NCI-H226 (cell line): ENCODE data around the gene SF3A1.
A peak's percentile ranks its signal among the peaks of the same experiment; 100 is the strongest.
"Not testable (repeated sequence)": the region's sequence is repeated elsewhere in the genome, so short reads cannot be mapped to it uniquely, and the experiment has no call there.

Experiments used
- DNase-seq: peaks from one replicate; pipeline ENCODE4 v3.0.0-alpha.2; 2015

The SF3A1 gene, protein sequence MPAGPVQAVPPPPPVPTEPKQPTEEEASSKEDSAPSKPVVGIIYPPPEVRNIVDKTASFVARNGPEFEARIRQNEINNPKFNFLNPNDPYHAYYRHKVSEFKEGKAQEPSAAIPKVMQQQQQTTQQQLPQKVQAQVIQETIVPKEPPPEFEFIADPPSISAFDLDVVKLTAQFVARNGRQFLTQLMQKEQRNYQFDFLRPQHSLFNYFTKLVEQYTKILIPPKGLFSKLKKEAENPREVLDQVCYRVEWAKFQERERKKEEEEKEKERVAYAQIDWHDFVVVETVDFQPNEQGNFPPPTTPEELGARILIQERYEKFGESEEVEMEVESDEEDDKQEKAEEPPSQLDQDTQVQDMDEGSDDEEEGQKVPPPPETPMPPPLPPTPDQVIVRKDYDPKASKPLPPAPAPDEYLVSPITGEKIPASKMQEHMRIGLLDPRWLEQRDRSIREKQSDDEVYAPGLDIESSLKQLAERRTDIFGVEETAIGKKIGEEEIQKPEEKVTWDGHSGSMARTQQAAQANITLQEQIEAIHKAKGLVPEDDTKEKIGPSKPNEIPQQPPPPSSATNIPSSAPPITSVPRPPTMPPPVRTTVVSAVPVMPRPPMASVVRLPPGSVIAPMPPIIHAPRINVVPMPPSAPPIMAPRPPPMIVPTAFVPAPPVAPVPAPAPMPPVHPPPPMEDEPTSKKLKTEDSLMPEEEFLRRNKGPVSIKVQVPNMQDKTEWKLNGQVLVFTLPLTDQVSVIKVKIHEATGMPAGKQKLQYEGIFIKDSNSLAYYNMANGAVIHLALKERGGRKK

DNA sequence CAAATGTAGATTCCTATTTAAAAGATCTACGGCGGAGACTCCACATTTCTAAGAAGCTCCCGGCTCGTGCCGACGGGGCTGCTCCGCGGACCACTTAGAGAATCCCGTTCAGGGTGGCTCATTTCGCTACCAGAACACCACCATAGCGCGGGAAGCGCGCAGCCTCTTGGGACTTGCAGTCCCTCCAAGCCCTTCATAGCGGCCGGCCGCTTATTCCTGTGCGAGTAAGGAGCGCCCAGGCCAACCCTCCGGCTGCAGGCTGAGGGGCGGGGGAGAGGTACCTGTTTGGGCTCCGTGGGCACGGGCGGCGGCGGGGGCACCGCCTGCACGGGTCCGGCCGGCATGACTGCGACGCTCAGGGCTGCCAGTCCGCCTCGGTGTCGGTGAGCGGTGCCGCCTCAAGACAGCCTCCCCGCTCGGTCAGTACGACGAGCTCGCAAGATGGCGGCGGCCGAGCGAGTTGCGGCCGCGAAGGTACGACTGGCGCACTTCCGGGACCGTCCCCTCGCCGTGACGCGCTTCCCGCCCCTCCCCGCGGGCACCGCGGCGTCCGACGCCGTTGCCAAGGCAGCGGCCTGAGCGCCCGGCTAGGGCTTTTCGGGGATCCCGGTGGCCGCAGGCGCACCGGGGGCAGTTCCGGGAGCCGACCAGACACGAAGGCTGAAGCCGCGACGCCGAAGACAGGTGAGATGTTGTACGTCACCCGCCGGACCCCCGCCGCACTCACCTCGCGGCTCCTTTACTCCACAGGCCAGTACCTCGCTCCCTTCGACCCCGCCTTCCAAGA is at the start of gene SF3A1, which contains the start of gene CCDC157:
Gene SF3A1 (minus strand): TSS at position 446 of the 787 bp plus-strand sequence. CDS start 102 bp downstream, at position 344.
Gene CCDC157 (plus strand): TSS at position 559 of the 787 bp plus-strand sequence. CDS start 8,994 bp downstream, outside the sequence.
- peak; percentile 73 for DNase-seq

- no peak for DNase-seq
Measured at GRCh38 chr22:30406400-30406799, 49.7 kb upstream of the SF3A1 start.

DNA sequence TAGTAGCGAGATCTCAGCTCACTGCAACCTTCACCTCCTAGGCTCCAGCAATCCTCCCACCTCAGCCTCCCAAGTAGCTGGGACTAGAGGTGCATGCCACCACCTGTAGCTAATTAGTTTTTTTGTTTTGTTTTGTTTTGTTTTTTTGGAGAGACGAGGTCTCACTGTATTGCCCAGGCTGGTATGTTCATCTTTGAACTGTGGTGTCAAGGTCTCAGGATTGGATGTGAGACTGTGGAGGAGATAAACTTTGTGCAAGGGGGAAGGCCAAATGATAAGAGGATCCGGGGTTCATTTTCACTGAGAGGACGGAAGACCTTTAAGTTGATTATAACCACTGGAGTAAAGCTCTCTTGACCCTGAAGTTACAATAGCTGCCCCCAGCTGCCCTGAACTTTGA is 49.0 kb upstream of the SF3A1 start:
- DNase-seq = no peak

DNA sequence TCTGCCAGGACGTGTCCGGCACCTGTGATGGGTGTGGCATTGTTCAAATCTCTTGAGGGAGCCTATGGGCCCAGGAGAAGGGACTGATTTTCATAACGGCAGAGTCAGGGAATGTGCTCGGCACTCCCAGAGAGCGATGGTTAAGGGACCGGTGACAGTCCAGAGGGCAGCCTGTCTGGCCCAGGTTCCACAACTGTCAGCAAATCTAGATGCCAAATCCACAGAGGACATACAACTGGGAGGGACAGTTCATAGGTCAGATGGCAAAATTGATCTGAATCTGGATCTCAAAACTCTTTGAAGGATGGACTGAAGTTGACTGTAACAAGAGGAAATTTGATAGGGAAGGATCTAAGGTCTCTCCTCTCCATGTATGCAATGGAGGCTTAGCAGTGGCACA is 47.6 kb upstream of the SF3A1 start:
- no peak for DNase-seq

GRCh38 chr22:30402766-30403104 is 46.0 kb upstream of the SF3A1 start:
- DNase-seq = not testable (repeated sequence)

GRCh38 chr22:30402028-30402765 is 45.5 kb upstream of the SF3A1 start:
- no peak for DNase-seq

DNA sequence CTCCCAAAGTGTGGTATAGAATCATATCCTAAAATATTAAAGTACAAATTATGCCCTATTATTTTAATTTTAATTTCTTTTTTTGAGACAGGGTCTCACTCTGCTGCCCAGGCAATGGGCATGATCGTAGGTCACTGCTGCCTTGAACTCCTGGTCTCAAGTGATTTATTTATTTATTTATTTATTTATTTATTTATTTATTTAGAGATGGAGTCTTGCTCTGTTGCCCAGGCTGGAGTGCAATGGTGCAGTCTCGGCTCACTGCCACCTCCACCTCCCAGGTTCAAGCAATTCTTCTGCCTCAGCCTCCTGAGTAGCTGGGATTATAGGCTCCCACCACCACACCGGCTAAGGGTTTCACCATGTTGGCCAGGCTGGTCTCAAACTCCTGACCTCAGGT is 44.3 kb upstream of the SF3A1 start:
- not testable (repeated sequence) for DNase-seq

GRCh38 chr22:30400159-30400558 is 43.5 kb upstream of the SF3A1 start:
- DNase-seq = no peak

GRCh38 chr22:30399718-30400117 is 43.0 kb upstream of the SF3A1 start:
- no peak for DNase-seq

GRCh38 chr22:30398685-30399680 is 42.3 kb upstream of the SF3A1 start:
- DNase-seq = peak; percentile 31

DNA sequence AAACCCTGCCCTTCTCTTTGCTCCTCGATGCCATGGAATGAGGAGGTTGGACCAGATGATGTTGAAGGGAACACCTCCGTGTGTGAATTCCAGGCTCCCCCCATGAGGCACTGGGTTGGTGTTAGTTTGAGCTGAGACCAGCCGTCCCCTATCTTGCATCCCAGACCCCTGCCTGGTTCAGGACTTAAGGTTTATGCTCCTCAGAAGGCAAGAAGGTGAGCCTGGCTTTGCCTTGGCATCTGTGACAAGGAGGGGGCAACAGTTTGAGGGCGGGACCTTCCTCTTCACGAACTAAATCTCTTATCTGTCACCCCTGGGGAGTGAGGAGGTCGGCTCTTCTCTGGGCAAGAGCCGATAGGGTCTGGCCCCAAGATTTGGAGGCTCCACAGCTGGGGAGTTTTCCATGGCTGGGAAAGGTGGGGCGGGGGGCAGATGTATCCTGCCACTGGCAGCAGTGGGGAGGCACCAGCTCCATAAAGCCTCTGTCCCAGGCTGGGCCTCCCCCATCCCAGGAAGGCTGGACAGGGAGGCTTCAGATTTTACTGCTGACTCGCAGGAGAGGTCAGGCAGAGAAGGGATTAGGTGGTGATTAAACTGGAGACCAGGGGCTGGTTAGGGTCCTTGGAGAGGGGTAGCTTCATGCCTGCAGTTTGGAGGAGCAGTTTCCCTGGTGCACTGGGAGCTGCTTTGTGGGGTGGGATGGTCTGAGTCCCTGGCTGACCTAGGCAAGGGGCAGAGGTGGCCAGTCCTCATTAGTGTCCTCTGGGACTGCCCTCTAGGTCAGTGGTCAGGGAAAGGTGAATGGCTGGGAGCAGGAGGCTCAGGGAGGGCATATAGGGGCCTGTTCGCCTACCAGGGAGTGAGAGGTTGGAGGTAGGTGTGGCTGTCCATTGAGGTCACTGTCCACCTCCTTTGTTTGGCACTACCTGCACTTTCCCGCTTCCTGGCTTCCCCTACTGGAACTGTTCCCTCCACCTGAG is 41.3 kb upstream of the SF3A1 start:
- no peak for DNase-seq

DNA sequence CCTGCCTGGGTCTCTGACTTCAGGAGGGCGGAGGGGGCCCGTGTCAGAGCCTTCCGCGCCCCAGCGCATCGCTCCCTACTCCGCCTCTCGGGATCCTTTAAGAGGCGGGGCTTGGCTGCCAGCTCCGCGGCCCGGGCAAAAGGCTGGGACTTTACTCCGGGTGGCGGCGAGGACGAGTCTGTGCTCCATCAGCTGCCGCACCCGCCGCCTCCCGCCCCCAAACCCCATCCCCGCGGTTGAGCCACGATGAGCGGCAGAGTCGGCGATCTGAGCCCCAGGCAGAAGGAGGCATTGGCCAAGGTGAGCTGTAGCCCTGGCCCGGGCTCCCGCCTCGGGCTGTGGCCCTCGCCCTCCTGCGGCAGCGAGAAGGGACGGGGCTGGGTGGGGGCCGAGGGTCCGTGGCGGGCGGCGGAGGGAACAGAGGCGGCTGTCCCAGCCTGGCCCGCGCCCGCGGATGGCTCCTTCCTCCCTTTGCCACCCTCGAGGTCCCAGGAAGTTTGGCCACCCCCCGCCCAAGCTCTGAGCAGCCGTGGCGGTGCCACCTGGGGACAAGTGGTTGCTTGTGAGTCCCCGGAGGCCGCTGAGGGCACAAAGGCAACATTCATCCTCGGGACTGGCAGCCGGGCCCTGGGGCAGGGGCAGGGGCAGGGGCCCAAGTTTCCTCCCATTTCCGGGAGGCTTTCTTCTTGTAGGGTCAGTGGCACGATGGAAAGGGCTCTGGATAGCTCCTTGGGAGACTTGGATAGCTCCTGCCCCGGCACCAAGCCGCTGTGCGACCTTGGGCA is 40.4 kb upstream of the SF3A1 start, which contains the start of gene SEC14L2:
Gene SEC14L2 (plus strand): TSS at position 148 of the 785 bp plus-strand sequence. CDS start 99 bp downstream, at position 247.
- no peak for DNase-seq

GRCh38 chr22:30393885-30394284 is 37.2 kb upstream of the SF3A1 start:
- DNase-seq = no peak

DNA sequence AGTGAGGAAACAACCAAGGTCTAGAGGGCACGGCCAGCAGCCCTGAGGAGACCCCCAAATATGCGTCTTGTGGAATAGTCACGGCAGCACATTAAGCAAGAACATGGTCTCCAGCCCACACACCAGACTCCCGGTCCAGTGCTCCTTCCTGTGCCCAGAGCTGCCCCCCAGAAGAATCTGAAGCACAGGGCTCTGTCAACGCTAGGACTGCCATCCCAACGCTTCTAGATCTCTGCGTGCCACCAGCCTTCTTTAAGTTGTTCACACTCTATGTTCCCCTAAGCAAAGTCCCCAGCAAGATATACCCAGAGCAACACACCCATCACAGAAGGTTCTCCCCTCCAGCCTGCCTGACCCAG is 36.6 kb upstream of the SF3A1 start:
- DNase-seq = no peak

- DNase-seq = no peak
Measured at GRCh38 chr22:30392661-30393321, 36.1 kb upstream of the SF3A1 start.

DNA sequence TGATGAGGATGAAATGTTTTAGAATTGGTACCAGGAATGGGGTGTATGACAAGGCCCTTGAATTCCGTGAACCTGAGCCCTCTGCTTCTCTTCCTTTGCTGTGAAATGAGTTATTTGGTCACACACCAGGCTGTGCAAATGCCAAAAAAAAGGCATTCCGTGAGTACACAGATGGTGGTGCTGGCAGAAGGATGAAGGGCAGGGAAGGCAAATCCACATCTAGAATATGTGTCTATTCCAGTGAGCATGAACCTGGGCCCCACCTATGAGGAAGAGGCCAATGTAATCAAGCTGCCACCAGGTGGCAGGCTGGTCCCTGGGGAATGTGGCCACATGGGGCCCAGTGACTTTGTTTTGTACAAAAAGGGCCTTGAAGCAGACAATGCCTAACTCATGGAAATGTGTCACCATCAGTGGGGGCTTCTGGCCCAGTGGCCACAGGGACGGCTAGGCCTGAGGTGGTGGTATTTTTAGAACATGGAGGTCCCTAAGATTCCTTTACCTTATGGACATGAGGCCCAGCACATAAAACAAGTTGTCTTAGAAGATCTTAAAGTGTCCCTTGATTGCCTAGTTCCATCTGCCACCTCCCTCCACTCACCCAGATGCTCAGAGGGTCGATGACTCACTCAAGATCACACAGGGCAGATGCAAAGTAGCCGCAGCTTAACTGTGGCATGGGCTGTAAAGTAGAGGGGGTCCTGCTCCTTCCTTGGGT is 34.4 kb upstream of the SF3A1 start:
- DNase-seq = peak; percentile 9

DNA sequence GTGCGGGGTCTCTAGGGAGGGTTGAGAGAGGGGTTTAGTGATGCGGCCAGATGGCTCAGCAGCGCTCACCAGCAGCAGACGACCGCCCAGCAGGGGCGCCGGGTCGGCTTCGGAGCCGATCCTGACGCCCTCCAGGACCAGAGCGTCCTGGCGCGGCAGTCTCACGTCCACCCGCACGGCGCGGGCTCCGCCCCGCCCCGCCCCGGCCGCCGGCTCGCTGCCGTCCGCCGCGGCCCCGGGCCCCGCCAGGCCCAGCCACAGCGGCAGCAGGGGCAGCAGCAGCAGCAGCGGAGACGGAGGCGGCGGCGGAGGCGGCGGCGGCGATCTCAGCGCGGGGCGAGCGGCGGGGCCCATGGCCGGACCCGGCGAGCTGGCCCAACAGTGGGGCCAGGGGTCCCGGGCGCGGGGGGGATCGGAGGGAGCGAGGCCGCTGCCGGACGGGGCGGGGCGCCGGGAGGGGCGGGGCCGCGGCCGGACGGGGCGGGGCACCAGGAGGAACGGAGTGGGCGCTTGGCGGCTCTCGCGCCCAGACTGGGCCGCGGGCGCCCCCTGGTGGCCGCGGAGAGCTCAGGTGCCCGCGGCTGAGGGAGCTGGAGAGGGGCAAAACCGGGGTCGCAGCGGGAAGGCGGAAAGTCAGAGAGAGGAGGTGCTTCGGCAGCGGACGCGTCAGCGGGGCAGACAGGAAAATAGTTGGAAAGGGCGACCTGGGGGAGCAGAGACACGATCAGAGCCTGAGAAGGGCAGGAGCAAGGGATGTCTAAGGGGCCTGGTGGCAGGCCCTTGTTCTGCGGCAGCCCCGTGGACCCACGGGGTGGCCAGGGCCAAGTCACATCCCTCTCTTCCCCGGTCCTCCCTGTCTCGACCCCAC is 30.5 kb upstream of the SF3A1 start, which contains the start of gene RNF215:
Gene RNF215 (minus strand): TSS at position 452 of the 868 bp plus-strand sequence. CDS start 98 bp downstream, at position 354.
- DNase-seq = peak; percentile 16
